ENCODE measurements around the gene PSENEN.

PSENEN gene

GRCh38 chr19:35734273-35734672 lies 11.2 kb upstream of the PSENEN start:
- DNase-seq, result no peak

- DNase-seq, result no peak
Observed at GRCh38 chr19:35734889-35735288, 10.6 kb upstream of the PSENEN start.

GRCh38 chr19:35736913-35737886 lies 8.3 kb upstream of the PSENEN start:
- no peak for DNase-seq

GRCh38 chr19:35738021-35738886 lies 7.2 kb upstream of the PSENEN start:
- no peak for DNase-seq

DNA sequence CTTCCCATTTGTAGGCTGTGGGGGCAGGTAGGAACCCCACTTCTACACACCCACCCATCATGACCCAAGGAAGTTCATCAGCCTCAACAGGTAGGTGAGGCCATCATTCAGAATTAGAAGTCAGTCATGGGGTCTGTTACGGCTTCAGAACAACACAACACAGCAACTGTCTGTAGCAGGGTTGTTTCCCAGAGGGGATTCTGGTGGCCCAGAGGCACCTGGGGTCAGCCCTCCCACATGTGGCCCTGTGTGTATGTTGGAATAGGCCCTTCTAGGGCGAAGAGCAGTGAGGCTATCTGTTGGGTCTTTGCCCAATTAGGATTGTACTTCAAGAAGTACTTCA lies 6.6 kb upstream of the PSENEN start:
- no peak for DNase-seq

DNA sequence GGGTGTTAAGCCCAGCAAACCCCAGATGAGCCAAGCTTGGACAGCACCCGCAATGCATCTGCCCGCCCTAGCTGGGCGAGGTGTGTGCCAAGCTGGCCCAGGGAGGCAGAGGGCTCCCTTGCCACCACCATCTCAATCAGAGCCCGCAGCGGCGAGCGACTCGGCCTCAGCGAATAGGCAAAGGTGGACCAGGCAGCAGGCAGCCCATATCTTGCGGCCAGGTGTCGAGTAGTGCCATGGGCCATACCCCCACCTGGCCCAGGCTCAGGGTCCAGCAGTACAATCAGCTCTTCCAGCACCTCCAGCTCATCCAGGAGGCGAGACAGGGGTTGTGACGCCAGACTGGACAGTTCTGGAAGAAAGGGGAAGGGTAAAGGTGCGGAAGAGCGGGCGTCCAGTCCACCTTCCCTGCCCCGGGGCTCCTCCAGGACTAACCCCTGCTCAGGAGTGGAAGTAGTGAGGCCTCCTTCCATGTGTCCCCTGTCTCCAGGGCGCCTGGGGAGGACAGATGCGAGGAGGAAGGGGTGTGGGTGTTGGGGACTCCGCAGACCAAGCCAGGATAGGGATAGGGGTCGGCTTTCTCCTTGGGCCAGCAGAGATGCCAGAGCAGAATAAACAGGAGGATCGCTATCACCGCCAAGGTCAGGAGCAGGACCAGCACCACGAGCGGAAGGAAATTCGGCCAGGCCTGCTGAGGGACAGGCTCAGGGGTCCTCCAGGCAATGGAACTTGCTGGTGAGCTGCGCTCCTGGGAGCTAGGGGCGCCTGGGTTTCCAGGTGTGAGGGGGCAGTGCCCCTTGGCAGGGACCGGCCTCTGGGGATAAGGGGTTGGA lies 6.0 kb upstream of the PSENEN start:
- no peak for DNase-seq

DNA sequence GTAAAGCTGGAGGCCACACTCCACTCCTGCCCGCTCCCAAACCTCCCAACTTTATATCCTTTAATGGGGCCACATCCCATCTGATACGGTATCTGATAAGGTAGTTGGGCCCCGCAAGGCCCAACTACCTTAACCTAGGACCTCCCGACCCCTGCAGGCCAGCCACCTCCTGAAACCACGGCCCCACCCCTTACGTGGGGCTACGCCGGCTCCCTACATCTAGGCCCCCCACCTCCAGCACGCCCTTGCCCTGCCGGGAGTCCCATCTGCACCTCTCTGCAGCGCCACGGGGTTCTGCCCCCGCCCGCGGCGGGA lies 5.4 kb upstream of the PSENEN start:
- no peak for DNase-seq

GRCh38 chr19:35740423-35741202 lies 4.8 kb upstream of the PSENEN start:
- peak; percentile 86 to 94 (median 89) for DNase-seq

DNA sequence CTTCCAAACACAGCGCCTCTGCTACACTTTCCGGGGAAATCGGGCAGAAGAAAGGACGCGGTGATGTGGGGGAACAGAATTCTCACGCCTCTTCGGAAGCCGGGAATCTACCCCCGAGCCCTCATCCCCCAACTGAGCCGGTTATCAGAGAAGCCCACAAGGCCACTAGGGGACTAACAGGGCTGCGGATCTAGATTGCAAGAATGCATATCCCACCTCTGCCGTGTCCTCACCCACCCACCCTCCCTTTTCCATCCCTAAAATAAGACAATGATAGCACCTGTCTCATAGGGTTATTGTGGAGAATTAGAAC lies 4.3 kb upstream of the PSENEN start:
- DNase-seq, result no peak

DNA sequence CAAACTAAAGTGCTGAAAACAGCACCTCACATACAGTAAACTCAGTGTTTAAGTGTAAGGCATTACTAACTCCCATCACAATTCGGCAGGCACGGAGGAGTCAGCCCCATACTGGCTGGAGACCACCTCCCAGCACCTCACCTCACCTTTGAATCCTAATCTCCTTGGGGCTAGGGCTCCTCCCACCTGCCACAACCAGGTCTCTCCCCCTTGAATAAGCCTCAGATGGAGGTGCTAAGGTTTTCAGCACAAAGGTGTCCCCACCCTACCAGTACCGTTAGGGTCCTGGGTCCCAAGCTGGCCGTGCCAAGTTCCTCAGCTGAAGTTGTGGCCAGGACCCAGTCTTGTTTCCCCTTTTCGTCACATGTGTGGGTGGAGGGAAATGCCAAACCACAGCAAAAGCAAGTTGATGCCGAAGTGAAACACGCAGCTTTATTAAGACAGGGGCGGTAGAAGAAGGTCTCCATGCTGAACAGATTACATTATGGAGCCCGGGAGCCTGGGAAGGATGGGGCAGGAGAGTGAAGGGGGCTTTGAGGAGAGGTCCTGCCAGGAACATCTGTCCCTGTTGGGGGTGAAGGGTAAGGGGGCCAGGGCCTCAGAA lies 3.2 kb upstream of the PSENEN start, which contains the start of gene IGFLR1:
IGFLR1 (minus strand) TSS at position 332 of the 604 bp plus-strand sequence. CDS start 1,272 bp downstream, outside the sequence.
- DNase-seq, result peak; percentile 33 to 44 (median 38)

DNA sequence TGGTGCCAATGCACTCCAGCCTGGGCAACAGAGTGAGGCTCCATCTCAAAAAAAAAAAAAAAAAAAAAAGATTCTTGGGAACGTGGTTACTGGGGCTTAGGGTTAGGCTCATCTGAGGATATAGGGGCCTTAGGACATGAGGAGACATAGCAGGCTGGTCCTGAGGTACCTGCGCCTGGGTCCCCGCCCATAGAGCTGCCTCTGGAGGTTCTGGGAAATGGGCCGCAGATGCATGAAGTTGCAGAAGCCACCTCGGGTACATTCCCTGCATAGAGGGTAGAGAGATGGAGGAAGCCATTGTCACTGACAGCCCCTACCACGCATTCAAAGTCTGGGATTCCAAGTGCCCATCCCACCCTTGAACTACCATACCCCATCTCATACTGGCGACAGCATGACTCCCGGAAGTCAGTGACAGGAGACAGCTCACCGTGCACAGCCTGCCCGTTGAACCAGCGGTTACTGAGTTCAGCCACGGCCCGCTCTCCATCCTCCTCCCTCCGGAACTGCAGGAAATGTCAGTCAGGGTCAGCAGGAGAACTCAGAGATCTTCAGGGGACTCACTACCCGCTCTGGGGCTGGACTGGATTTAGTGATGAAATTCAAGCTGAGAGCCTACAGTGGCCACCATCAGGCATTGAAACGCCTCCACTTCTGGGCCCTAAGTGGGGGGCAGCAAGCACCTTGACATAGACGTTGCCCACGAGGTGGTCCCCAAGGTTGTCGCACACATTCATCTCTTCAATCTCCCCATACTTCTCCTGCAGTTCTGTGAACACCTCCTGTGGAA lies 1.6 kb upstream of the PSENEN start:
- no peak for DNase-seq

- peak; percentile 81 to 84 (median 84) for DNase-seq
Observed at GRCh38 chr19:35744430-35745327, 772 bp upstream of the PSENEN start.

DNA sequence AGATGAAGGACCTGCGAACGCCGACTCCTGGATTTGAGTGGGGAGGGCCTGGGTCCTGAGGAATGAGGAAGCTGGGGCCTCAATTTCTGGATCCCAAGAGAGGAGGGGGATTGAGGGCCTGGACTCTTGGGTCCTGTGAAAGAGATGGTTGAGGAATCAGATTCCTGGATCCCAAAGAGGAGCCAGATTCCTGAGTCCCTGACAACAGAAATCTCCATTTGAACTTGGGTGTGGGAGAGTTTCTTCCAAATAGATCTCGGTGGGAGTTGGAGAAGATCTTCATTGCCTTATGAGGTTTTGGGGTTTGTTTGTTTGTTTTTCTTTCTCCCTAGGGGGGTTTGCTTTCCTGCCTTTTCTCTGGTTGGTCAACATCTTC lies 624 bp downstream of the PSENEN start:
- no peak for DNase-seq

- DNase-seq, result no peak
Observed at GRCh38 chr19:35746531-35746930, 1.1 kb downstream of the PSENEN start.

DNA sequence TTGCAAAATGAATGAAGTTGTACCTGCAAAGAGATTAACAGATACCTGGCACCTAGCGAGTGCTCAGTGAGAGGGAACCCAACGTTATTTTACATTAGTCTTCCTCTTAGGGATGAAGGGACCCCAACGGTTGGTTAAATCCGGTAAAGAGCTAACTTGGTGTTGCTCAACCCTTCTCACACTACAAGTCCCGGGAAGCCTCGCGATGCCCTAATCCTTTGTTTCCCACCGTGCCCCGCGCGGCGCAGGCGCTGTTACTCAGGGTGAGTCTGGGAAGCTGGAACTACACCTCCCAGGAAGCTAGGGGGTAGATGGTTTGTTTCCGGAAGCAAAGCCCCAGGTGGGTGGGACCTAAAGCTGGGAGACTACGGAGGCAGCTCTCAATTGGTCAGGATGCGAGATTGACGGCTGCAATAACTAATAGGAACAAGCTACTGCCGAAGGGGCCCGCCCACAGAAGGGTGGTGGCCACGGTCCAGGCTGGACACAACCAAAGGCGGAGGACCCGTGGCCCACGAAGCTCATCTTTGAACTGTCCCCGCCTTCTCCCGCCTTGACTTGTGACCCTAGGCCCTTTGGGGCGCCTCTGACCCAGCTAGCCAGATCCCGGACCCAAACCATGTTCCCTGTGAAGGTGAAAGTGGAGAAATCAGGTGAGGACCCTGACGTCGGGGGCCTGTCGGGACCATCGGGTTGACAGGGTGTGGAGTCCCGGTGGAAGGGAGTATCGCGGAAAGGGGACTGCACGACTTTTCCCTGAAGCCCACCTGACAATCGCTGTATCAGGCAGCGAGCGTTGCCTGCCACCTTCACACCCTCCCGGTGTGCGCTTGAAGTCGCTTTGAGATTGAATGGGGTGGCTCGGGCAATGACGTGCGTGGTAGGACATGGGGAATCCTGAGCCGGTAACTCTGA lies 2.9 kb downstream of the PSENEN start, which contains the start of gene LIN37:
LIN37 (plus strand) TSS at position 471 of the 915 bp plus-strand sequence; CDS start at position 620, 149 bp downstream.
- peak; percentile 89 to 97 (median 96) for DNase-seq

- DNase-seq, result no peak
Observed at GRCh38 chr19:35750167-35750566, 4.7 kb downstream of the PSENEN start.

DNA sequence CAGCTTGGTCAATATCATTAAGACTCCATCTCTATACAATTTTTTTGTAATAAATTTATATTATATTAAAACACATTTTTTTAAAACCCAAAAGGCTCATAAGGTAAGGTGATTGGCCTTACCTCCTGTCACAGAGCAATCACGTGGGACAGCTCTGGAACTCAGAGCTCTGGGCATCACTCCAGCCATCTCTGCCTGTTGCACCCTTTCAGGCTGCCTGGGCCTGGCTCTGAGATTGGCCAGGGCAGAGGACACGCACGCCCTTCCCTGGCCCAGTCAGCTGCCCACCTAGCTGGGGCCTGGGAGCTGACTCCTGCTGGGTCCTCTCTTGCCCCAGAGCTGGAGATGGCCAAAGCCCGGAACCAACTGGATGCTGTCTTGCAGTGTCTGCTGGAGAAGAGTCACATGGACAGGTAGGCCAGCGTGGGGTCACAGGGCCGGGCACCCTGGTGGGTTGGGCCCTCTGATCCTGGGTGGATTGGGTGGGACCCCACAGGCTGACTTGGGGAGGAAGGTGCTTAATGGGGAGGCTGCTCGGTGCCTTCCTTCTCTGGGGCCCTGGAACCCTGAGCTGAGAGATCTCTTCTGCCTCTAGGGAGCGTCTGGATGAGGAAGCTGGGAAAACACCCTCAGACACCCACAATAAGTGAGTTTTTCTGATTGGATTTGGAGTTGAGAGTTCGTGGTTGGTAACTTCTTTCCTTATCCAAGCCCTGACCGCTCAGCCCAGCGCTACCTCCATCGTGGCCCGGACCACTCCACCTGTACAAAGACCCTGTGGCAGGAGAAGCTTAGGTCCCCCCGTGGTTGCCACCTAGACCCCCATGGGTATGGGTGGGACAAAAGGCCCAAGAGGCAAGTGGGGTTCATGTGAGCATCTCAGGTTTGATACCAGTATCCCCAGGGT lies 6.6 kb downstream of the PSENEN start:
- no peak for DNase-seq
